GF-D8 (cell line): Measurements from ENCODE around the gene MVK.

ENCODE experiments used
- DNase-seq: peaks from one replicate; lab custom pipeline; 2025; lab: John Stamatoyannopoulos, UW

The MVK gene

GRCh38 chr12:109567296-109567695 is 6.3 kb upstream of the MVK start:
- no peak for DNase-seq

- no peak for DNase-seq
These were observed 5.6 kb upstream of the MVK start for GRCh38 chr12:109567967-109568366.

DNA sequence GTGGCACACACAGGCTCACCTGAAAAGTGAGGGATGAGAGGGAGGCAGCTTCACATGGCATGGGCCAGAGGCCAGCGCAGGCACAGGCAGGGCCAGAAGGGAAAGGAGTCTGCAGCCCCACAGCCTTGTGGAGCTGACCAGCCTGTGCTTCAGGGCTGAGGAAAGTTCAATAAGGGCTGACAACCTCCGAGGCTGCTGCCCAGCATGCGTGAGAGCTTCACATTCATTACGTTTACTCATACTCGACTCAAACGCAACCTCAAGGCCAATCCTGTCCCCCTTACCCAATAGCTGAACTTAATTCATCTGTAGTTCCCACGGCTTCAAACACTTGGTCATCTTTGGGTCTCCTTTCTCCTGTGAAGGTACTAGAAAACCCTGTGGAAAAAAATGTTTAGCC is 5.1 kb upstream of the MVK start:
- DNase-seq: no peak

DNA sequence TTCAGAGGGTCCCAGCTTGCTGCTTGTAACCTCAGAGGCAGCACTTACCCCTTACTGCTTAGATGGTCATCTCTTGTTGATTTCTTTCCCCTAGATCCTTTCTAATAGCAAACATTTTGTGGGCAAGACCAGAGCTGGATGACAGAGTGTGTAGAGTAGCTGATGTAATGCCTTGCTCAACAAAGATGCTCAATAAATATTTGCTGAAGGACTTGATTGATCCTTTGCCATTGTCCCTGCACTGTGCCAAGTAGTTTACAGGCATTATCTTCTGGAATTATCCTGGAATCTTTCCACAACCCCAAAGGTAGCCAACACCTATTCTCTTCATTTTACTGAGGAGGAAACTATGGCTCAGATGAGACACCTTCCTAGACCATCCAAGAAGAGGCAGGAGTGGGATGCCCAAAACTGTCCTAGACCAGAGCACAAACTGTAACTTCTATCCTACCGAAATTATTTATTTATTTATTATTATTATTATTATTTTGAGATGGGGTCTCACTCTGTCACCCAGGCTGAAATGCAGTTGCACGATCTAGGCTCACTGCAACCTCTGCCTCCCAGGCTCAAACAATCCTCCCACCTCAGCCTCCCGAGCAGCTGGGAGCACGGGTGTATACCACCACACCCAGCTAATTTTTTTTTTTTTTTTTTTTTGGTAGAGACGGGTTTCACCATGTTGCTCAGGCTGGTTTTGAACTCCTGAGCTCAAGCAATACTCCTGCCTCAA is 1.7 kb upstream of the MVK start:
- DNase-seq: no peak

GRCh38 chr12:109572506-109572845 is 1.1 kb upstream of the MVK start:
- DNase-seq: no peak

- DNase-seq: no peak
These were observed 285 bp downstream of the MVK start for GRCh38 chr12:109573914-109574244.

DNA sequence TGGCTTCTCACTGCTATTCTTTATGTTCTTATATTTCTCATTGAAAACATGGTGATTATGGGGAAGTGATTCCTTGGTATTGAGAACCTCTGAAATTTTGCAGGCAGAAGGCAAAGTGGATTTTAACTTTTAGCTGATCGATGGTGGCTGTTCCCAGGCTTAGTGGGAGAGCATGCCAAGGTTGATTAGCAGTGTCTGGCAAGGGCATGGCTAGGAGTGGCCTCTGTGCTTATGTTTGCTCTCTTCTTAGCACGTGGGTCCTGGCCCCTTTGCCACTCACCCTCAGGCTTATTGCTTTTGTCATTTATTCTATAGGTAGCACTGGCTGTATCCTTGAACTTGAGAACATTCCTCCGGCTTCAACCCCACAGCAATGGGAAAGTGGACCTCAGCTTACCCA is 2.1 kb downstream of the MVK start:
- DNase-seq: no peak

GRCh38 chr12:109577311-109577710 is 3.7 kb downstream of the MVK start:
- no peak for DNase-seq

- no peak for DNase-seq
These were observed 4.8 kb downstream of the MVK start for GRCh38 chr12:109578330-109578927.

DNA sequence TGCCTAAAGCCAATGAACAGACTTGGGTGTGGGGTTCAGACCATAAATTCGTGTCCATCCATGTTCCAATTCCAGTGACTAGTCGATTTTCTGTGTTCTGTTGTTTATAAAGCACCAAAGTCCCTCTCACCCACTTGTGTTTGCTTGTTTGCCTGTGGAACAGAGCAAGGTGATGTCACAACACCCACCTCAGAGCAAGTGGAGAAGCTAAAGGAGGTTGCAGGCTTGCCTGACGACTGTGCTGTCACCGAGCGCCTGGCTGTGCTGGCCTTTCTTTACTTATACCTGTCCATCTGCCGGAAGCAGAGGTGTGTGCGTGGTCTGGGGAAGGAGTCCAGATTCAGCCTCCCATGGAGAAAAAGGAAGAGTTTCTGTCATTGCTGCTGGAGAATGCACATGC is 6.0 kb downstream of the MVK start:
- DNase-seq: no peak

GRCh38 chr12:109580272-109580671 is 6.7 kb downstream of the MVK start:
- DNase-seq: no peak

DNA sequence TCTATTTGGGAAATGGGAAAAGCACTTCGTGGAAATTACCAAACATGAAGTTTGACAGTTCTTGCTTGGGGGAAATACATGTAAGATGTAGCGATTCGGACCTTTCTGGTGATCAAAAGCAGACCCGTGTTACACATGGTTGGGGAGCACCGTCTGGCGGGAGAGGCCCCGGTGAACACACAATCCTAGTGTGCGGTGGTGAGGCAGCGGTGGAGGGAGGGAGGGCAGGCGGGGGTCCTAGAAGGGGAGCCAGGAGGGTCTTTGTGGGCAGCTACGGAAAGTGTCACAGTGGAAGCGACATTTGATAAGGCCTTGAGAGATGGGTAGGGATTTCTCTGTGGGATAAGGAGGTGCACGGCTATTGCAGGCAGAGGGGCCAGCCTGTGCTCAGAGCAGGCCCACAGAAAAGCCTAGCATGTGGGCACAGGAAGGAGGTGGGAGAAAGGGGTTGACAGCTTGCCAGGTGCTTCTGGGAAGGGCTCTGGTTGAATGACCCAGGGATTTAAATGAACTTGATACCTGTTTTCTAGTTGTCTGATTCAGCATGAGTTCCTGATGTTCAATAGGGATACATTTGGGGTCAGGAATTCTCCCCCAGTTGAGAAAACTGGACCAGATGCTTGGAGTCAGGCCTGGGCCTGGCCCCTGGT is 7.2 kb downstream of the MVK start:
- DNase-seq: no peak

GRCh38 chr12:109581334-109581691 is 7.7 kb downstream of the MVK start:
- no peak for DNase-seq

GRCh38 chr12:109581856-109582255 is 8.3 kb downstream of the MVK start:
- DNase-seq: no peak

DNA sequence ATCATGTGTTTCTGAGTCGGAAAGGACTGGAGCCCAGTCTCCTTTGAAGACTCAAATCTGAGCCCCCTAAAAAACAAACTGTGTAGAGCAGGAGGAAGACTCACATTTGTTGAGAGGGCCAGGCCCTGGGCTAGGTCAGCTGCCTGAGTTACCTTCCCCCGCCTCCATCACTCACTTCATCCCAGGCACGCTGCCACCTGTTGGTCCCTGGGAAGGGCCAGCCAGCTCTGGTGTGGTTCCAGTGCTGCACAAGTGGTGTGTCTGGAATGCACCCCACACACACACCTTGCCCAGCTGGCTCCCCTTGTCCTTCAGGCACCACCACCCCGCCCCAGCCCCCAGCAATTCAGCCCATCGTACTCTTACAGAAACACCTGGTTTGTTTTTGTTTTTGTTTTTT is 9.0 kb downstream of the MVK start:
- DNase-seq: no peak

DNA sequence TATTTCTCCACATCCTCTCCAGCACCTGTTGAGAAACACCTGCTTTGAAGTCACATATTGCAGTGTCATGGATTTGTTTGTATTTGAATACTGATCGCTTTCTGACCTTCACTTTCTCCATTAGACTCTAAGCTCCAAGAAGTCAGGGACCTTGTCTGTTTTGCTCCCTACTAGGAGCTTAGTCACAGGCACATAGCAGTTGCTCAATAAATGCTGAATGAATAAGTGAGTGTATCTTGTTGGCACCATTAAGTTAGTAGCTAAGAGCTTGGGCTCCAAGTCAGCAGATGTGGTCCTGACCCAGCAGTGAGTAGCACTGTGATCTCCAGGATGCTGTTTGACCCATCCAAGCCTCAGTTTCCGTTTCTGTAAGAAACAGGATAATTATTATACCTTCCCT is 10.1 kb downstream of the MVK start:
- no peak for DNase-seq

- DNase-seq: no peak
These were observed 13.0 kb downstream of the MVK start for GRCh38 chr12:109586385-109587296.

GRCh38 chr12:109587921-109588320 is 14.3 kb downstream of the MVK start:
- no peak for DNase-seq

DNA sequence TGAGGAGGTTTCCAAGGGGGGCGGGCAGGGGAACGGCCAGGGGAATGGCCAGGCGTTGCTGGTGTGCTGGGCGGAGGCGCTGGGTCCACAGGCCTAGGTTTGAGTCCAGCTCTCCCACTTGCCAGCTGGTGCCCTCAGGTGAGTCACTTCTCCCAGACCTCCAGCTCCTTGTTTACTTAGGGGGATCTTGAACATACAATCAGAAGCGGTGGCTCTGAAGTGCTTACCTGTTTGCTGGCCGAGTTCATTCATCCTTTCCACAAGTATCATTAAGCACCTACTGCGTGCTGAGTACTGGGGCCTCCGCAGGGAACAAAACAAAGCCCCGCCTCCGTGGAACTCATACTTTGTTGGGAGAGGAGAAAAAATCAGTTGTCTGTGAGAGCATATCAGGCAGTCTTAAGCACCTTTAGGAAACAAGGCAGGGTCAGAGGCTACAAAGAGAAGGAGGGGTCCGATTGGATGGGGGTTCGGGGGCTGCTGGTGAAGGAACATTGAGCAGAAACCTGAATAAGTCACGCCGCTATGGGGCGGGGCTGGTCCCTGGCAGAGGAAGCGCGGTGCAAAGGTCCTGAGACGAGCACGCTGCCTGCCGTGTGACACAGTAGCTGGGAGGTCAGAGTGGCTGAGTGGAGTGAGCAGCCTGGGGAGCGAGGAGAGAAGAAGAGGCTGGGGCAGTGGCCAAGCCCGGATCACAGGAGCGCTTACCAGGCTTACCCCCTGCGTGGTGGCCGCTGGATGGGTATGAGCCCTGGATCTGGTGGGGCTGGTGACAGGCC is 15.1 kb downstream of the MVK start:
- DNase-seq: no peak

GRCh38 chr12:109589240-109589590 is 15.6 kb downstream of the MVK start:
- DNase-seq: no peak

- DNase-seq: no peak
These were observed 16.2 kb downstream of the MVK start for GRCh38 chr12:109589691-109590245.

DNA sequence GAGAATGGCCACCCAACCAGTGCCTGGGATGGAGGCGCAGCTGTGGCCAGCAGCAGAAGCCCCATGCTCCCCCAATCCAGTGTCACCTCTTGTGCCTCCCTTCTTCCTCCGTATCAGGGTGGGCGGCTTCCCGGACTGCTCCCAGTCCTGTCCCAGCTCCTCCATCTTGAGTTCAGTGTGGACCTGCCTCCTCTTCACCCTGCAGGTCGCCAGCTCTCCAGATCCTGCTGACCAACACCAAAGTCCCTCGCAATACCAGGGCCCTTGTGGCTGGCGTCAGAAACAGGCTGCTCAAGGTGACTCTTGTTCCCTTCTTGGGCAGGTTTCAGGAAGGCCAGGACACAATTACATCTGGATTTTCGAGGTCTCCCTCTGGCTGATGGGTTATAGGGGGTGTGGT is 17.0 kb downstream of the MVK start:
- no peak for DNase-seq
